H1 (cell line): ENCODE measurements around the gene C1QTNF7. TPM values are rescaled to one million over a fixed set of nuclear protein-coding genes. Genes with fewer than 3 reads are reported as not detected.

Source experiments
- HDAC2 ChIP-seq, 2 experiments: fragments of 300-600 bp in 1 of 2; sonication (generic) in 1 of 2; IDR thresholded peaks; 2 replicates each; pipeline ENCODE4 v1.6.1; 2011 to 2012; ENCODE audit warnings: low read depth in 2 of 2, low read length in 2 of 2, mild to moderate bottlenecking in 2 of 2, moderate library complexity in 2 of 2, borderline replicate concordance in 1 of 2, inconsistent platforms in 1 of 2
- polyA plus RNA-seq, 7 experiments: library from polyadenylated mRNA; depleted of rRNA in 3 of 7; stranded (reverse) in 5 of 7; unstranded in 2 of 7; fragments of >200 nt in 5 of 7; fragments of 200-250 nt in 2 of 7; gene quantifications; 1 replicate in 5 of 7; 2 replicates in 1 of 7; 4 replicates in 1 of 7; pipeline versions ENCODE4 v1.2.1 to v1.2.3, GENCODE V29; 2011 to 2013; ENCODE audit warnings: missing spikeins in 2 of 7, mixed read lengths in 2 of 7
- total RNA-seq: library from RNA; stranded (reverse); fragmentation: NEBNext Ultra II Directional; extraction: Animal tissue kit (Norgen Biotek cat#: 25700); gene quantifications from 2 replicates; pipeline ENCODE4 v1.2.1, GENCODE V29; 2021

Gene C1QTNF7
- total and polyA plus RNA-seq, 2 of the 8 experiments (the other 6 are each of a cell fraction or from before 2014, with no cell fraction given) = not detected

- TF ChIP-seq HDAC2 (IDR thresholded peaks at IDR 0.05; ENCODE audit: borderline replicate concordance in 1 of 2, low read depth in 2 of 2, low read length in 2 of 2) = no peak
These were observed 60.3 kb downstream of the C1QTNF7 start (continued) for GRCh38 chr4:15488136-15488535.
